Measurements from ENCODE around the gene LMBR1L. TPM values are rescaled to one million over a fixed set of nuclear protein-coding genes. Genes with fewer than 3 reads are reported as not detected.

The LMBR1L gene
- total RNA-seq, 1 experiment from 2014 or later = 27.8 TPM

Other genes with a start within 250 kb of the LMBR1L start
- 1.0 and 1.2 TPM in 2 replicates for gene RND1, start 245.0 kb downstream of the LMBR1L start, total RNA-seq (2022)
- 11.0 and 13.1 TPM in 2 replicates for gene FKBP11, start 185.4 kb downstream of the LMBR1L start, total RNA-seq (2022)
- 117 and 129 TPM in 2 replicates for gene ARF3, start 153.4 kb downstream of the LMBR1L start, total RNA-seq (2022)
- gene WNT10B, start 139.1 kb downstream of the LMBR1L start, total RNA-seq (2022) = 1.1 TPM in 1 of 2 replicates, not detected in the other
- not detected in 2 replicates for gene WNT1, start 132.5 kb downstream of the LMBR1L start, total RNA-seq (2022)
- 0.28 and 0.47 TPM in 2 replicates for gene DDN, start 111.5 kb downstream of the LMBR1L start, total RNA-seq (2022)
- gene PRKAG1, start 92.1 kb downstream of the LMBR1L start, total RNA-seq (2022) = 80.3 and 84.6 TPM in 2 replicates
- 76.9 and 92.5 TPM in 2 replicates for gene KMT2D, start 50.1 kb downstream of the LMBR1L start, total RNA-seq (2022)
- gene RHEBL1, start 40.9 kb downstream of the LMBR1L start, total RNA-seq (2022) = 0.35 and 0.93 TPM in 2 replicates
- gene DHH, start 16.0 kb downstream of the LMBR1L start, total RNA-seq (2022) = not detected in 2 replicates
- 282 and 369 TPM in 2 replicates for gene TUBA1B, start 20.5 kb upstream of the LMBR1L start, total RNA-seq (2022)
- gene TUBA1A, start 78.2 kb upstream of the LMBR1L start, total RNA-seq (2022) = 9.8 and 10.4 TPM in 2 replicates
- 253 and 303 TPM in 2 replicates for gene TUBA1C, start 154.2 kb upstream of the LMBR1L start, total RNA-seq (2022)
- 1.4 and 2.7 TPM in 2 replicates for gene PRPH, start 184.3 kb upstream of the LMBR1L start, total RNA-seq (2022)
- 30.8 and 41.9 TPM in 2 replicates for gene TROAP, start 212.4 kb upstream of the LMBR1L start, total RNA-seq (2022)
- 0.20 TPM in 1 of 2 replicates, not detected in the other for gene C1QL4, start 226.3 kb upstream of the LMBR1L start, total RNA-seq (2022)
- gene DNAJC22, start 236.0 kb upstream of the LMBR1L start, total RNA-seq (2022) = 0.25 and 0.33 TPM in 2 replicates